Retina (tissue), 1 donor: ENCODE data around the gene TRAPPC11.

ENCODE experiments used
- DNase-seq: peaks from one replicate; pipeline ENCODE4 v3.0.0-alpha.2; 2016

Gene TRAPPC11

DNA sequence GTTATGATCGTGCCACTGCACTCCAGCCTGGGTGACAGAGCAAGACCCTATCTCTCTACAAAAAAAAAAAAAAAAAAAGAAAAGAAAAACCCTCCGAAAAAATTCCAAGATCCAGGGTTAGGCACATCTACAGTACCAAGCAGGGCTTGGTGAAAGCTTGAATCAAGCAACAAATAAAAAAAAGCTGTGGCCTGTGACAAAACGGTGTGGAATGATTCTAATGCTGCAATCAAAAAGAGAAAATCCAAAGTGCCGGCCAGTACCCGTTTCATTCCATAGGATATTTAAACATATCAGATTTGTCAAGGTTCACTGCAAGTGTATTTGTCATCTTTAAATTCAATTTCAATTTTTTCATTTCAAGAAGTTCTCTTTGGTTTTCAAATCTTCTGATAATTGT, 20.7 kb upstream of the TRAPPC11 start:
- DNase-seq: no peak

DNA sequence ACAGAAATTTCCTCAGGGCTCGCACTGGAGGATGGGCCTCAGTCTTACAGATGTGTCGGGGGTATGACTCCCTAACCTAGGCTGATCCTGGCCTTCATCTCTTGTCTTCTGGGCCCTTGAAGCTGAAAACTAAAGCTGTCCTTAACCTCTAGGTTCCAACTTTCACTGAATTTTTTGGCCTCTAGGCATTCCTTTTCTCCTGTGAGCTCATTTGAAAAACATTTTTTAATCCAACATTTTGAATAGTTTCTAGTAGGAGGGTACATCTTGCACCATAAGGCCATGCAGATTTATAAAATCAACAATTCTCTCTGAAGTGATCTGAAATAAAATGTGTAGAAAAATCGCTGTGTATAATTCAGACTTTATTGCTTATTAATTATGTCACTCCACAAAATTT, 19.8 kb upstream of the TRAPPC11 start:
- no peak for DNase-seq

DNA sequence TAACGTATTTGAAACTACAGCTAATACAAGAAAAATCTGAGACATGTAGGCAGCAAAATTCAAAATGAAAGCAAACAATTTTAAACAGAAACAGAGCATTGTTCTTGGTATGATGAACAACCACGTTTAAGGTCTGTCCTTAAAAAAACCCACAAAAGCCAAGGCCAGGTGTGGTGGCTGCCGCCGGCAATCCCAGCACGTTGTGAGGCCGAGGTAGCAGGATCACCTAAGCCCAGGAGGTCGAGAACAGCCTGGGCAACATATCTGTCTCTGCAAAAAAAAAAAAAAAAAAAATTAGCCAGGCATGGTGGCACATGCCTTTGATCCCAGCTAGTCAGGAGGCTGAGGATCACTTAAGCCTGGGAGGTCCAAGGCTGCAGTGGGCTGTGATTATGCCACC, 13.8 kb upstream of the TRAPPC11 start:
- no peak for DNase-seq

DNA sequence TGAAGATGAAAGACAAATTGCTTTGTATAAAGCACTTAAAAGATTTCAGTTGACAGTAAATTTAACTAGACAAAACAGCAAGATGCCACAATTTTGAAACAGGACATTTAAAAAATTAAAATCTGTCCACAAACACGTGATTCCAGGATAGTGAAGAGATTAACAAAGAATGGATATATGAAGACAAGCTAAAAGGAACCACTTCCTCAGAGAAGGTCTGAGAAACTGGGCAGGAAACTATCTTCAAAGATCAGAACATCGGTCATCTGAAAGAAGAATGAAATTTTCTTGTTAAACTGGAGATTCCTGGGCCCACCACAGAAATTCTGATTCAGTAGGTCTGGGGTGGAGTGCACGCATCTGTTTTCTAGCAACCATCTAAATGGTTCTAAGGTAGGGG, 1.5 kb upstream of the TRAPPC11 start:
- no peak for DNase-seq

DNA sequence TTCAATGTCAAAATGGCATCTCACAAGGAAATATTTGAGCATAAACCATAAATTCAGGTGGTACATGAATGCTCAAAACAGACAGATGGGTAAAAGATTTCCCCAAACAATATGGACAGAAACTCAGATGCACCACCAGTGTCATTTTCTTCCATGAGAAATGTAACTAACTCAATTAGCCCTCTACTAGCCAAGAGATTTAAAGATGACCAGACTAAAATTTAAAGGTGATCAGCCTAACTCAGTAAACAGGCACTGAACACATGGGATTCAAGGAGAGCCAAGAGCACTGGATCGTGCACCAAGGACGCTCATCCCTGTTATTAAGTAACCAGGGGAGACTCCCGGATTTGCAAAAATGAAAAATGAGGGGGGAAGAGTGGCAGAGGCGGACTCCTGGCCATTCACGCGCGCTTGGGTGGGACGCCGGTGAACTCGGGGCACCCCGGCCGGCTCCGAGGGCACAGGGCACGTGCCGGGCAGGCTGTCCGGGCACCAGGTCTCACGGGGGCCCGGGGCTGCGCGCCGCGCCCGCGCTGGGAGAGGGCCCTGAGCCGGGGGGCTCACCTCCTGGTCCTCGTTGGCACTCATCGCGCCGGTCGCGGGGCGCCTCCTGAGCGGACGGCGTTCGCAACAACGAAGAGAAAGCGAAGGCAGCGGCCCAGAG, 598 bp upstream of the TRAPPC11 start:
- peak; percentile 86 for DNase-seq

DNA sequence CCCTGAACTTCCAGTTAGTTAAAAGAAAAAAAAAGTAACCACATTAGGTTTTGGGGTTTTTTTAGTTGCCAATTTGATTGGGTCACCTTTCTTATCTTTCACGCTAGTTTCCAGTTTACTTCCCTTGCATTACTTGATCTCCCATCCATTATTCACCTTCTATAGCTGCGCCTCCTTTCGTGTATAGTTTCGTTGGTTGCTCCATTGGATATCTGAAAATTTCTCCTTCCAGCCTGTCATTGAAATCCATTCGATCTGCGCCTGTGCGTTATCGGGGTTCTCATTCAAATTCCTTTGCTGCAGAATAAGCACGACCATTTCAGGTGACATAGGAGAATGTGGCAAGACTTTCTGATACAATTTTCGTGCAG, 764 bp downstream of the TRAPPC11 start:
- DNase-seq: no peak

DNA sequence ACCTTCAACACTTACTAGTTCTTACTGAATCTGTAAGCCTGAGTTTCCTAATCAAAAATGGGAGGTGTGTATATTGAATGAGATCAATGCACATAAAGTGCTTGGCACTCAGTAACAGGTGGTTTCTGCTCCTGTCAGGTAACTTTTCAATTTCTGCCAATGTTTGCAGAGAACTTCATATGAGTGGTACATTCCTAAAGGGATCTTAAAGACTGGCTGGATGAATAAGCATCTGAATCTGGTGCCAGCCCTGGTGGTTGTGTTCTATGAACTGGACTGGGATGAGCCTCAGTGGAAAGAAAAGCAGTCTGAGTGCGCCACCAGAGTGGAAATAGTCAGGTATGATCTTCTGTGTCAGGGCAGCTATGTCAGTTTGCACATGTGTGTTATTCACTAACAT, 7.0 kb downstream of the TRAPPC11 start:
- no peak for DNase-seq

DNA sequence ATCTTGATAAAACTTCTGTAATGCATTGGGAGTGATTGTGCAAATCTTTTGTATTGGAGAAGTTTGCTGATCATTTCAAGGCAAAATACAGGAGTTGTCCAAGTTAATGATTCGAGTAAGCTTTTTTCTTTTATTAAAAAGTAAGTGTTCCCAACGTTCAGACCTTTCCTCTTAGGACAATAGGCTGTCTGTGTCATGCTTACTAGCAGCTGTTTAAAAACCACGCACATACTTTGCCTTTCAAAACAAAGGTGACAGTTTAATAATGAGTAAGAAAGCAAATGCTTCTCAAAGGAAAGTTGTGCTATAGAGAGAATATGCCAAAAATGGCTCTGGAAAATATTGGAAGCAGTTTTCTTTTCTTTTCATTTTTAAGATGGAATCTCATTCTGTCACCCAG, 11.2 kb downstream of the TRAPPC11 start:
- DNase-seq: no peak

DNA sequence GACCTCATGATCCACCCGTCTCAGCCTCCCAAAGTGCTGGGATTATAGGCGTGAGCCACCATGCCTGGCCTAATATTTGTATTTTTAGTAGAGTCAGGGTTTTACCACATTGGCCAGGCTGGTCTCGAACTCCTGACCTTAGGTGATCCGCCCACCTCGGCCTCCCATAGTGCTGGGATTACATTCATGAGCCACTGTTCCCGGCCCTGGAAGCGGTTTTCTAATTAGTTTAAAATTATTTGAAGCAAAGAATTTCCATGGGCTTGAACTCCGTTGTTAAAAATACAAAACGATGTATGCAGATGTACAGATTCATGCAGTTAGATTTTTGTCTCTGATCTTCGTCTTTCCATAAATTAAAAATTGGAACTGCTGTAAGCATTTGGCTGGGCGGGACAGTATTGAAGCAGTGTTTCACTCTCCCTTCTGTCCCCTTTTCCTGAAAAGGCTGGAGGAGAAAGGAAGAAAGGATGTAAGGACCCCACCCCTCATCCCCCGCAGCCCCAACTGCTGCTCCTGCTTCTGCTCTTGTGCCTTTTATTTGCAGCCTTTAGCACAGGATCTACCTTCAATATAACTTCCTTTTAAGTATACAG, 12.0 kb downstream of the TRAPPC11 start:
- DNase-seq: no peak

DNA sequence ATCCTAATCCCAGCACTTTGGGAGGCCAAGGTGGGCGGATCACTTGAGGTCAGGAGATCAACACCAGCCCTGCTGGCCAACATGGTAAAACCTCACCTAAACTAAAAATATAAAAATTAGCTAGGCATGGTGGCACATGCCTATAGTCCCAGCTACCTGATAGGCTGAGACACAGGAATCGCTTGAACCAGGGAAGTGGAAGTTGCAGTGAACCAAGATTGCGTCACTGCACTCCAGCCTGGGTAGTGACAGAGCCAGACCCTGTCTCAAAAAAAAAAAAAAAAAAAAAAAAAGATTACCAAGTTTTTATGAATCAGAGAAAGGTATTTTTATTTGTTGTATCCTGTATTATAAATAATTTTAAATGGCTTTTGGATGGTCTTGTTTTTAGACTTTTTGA, 15.1 kb downstream of the TRAPPC11 start:
- no peak for DNase-seq

DNA sequence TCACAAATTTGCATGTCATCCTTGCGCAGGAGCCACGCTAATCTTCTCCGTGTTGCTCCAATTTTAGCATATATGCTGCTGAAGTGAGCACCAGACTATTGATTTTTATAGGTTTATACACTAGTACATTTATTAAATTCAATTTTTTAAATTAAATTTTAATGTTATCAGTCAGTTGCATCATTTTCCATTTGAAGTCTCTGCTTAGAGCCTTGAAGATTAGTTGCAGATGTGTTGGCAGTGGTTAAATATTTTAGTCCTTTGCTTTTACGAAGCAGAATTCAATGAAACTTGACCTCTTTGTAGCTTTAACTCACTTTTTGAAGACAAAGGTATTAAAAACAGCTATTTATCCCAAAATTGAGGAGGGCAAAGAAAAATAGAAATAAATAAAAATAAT, 16.5 kb downstream of the TRAPPC11 start:
- DNase-seq: no peak

DNA sequence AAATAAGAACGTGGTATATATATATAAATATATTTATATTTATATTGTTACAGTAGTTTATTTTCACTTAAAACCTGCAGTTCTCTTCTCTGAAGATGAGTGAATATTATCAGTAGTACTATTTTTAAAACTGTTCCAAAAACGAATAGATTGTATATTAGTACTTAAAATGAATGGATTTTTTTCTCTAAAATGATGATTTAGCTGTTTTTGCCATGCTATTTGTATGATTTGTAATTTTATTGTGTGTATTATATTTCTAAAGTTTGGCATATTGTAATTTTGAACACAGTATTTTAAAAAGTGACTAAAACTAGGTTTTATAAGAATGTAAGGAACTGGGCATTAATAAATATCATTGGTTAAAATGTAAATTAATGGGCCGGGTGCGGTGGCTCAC, 22.0 kb downstream of the TRAPPC11 start:
- no peak for DNase-seq

DNA sequence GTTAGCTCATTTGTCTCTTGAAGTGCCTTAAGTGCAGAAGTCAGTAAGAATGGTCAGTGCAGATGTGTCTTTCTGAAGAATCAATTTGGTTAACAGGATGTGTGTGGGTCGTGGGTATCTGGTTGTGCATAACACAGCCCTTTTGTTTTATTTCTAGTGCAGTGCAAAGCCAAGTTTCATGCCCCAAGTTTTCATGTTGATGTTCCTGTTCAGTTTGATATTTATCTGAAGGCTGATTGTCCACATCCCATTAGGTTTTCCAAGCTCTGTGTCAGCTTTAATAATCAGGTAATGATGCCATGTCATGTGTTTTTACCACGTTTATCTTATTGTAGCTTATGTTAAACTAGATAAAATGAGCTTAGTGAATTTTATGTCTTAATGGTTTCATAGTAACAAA, 27.4 kb downstream of the TRAPPC11 start:
- DNase-seq: no peak

DNA sequence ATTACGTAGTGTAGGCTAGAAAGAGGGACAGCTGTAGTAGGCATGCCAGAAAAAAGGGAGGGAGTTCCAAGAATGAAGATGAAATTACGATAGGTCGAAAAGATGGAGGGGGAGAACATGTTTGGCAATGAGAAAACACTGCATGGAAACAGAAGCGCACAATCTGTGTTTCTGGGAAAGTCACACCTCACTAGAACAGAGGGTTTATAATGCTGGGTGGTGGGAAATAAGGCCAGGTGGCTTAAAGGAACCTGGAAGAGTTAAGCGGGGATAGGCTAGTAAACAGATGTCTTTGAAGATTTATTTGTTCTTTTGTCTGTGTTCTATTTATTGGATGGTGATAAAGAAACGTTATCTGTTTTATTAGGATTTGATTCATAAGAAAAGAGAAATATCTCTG, 29.1 kb downstream of the TRAPPC11 start:
- DNase-seq: no peak

DNA sequence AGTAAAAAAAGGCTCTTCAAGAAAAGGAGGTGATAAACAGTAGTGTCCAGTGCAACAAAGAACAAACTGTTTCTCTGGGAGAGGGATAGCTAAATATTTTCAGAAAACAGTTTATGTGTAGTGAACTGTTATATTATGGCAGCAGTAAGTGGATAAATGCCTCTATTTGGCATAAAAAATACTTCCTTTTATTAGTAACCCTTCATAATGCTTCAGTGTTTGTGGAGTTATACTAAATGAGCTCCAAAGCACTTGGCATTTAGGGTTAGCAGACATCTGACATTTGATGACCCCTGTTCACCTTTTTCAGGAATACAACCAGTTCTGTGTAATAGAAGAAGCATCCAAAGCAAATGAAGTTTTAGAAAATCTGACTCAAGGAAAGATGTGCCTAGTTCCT, 31.9 kb downstream of the TRAPPC11 start:
- no peak for DNase-seq

DNA sequence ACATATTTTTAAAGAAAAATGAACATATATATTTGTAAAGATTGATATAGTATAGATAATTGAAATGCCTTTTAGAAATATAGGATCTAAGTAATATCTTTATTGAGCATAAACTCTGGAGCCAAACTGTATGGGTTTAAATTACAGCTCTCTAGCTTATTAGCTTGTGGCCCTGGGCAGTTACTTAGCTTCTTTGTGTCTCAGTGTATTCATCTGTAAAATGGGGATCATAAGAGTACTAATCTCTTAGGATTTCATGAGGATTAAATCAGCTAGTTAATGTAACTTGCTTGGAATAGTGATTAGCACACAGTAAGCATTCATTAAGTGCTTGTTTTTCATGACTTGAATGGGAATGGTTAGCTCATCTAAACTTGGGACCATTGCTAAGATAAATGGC, 32.8 kb downstream of the TRAPPC11 start:
- no peak for DNase-seq

DNA sequence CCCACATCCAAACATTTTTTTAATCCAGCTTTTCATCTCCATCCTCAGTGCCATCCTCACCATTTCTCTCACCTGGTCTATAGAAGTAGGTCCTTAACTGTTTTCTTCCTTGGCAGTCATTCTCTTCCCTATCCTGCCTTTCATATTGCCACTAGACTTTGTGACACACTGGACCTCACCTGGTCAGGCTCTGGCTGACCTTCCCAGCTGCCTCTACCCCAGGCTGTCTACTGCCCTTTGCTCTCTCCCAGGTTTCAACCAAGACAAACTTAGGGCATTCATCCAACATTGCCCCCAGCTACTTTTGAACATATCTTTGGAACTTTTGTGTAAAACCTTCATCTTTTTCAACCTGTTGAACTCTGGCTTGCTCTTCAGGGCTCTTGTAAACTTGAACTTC, 39.8 kb downstream of the TRAPPC11 start:
- DNase-seq: no peak

DNA sequence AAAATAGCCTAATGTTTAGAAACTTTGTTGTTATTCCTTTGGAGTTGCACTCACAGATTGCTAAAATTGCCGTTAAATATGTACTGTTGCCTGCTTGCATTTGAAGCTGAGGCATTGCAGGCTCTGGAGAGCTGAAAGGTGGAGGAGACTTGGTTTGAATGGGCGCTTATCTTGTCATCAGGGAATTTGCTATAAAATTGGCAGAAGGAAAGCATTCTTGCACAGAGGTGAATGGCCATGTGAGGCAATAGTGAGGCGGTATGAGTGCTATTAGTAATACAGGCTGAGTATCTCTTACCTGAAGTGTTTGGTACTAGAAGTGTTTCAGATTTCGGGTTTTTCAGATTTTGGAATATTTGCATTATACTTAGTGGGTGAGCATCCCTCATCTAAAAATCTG, 41.3 kb downstream of the TRAPPC11 start:
- no peak for DNase-seq

DNA sequence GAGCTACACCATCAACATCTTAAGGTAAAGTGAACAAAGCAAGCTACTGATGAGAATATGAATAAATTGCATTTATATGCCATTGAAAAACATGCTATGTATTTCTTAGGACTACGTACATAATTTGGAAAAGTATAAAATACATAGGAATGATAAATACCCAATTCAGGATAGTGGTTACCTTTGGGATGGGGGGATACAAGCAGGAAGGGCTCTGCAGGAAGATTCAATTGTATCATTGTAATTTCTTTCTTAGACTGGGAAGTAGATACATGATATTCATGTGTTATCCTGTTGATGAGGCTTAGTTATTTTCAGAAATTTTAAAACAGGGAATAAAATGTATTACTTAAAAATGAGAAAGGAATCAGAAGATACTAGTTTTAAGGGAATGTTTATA, 43.4 kb downstream of the TRAPPC11 start:
- no peak for DNase-seq

DNA sequence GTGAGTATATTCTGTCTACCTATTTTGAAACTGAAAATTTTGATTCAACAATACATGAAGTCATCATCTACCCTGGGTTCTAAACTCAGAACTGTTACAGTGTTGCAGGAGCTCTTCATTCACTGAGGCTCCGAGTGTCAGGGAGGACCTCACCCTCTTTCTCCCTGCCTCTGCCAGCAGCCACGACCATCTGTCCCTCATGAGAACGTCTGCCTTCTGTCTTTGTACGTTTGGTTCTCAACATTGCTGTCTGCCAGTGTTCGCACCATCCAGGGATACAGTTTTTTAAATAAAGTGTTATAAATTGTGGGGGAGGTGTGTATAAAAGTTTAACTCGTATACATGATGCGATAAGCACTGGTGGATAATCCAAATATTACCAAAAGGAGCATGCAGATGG, 55.5 kb downstream of the TRAPPC11 start:
- no peak for DNase-seq

DNA sequence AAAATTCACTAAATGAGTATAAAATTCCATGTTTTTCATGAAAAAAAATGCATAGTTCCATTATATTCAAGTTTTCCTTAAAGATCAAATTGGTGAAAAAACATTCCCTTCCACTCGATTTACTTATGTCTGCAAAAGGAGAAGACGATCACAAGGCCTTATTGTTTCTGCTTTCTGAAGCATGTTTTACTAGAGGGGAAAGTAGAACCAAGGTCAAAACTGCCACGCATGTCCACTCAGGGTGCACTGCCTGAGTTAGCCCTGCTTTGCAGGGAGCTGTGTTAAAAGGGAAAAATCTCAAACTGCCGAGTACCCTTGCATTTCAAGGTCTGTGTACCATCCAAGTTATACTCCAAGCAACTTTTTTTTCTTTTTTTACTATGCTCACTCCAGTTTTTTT, 57.2 kb downstream of the TRAPPC11 start:
- peak; percentile 53 for DNase-seq

DNA sequence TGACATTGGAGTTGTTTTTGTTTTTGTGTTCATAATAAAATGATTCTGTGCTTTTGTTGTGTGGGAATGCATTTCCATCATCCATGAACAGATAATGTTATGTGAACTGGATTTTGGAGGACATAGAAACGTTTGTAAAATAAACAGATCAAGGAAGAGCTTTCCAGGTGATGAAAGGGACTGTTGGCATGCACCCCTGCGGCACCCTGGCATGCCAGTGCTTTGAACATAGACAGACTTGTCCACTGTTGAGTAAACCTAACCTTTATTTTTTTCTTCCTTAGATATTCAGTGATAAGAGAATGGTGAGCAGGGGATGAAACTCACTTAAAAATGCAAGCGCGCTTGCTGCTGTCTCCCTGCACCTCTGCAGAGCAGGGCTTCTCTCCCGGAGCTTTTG, 59.8 kb downstream of the TRAPPC11 start:
- DNase-seq: no peak

DNA sequence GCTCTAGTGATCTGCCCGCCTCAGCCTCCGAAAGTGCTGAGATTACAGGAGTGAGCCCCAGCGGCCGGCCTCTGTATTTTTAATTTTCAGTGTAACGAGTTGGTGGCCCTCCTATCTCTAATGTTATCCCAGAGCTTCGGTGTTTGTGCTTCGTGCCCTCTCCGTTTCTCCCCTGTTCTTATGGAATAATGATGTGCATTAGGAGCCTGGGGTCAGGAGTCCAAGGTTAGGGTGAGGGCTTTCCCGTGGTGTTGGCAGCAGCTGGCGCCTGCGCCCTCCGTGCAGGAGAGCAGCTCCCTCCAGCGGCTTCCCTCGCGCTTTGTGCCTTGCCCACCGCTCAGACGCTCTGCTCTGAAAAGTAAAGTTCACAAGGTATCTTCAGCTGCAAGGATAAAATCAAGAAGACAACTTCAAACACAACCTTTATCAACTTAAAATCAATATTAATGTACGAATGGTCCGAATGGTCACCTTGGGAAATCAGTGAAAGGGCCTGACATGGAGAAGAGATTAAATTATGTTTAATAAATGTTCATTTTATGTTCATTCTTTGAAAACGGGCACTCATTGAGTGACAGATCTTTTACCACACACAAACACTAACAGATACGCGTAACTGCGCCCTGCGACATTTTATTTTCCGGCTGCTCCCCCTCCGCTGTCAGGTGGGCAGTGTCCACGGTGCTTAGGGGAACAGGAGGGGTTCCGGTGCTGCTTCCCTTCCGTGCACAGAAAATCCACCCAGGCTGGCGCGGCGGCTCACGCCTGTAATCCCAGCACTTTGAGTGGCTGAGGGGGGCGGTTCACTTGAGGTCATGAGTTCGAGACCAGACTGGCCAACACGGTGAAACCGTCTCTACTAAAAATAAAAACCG, 62.4 kb downstream of the TRAPPC11 start:
- peak; percentile 66 for DNase-seq
